DOHH2 (cell line): ENCODE data around the gene PLLP.

Source experiments
- H3F3A ChIP-seq: fragments of 200-600 bp; sonication (generic), shearing (Covaris generic); 2 replicates; pipeline ENCODE4 v1.6.0; 2016; ENCODE audit warnings: antibody characterized with exemption, mild to moderate bottlenecking; ENCODE audit not compliant: control insufficient read depth, insufficient read depth
- H3K27ac ChIP-seq: fragments of 200-600 bp; sonication (generic); 2 replicates; pipeline ENCODE4 v1.5.1; 2014; ENCODE audit warnings: low read depth, mild to moderate bottlenecking, low read length, moderate library complexity
- H3K27me3 ChIP-seq: fragments of 200-600 bp; sonication (generic); 2 replicates; pipeline ENCODE4 v1.6.1; 2014; ENCODE audit warnings: mild to moderate bottlenecking, low read length, mixed read lengths; ENCODE audit not compliant: control insufficient read depth
- H3K36me3 ChIP-seq: fragments of 200-600 bp; sonication (generic); 2 replicates; pipeline ENCODE4 v1.6.1; 2014; ENCODE audit warnings: mild to moderate bottlenecking, low read length, moderate library complexity, mixed read lengths; ENCODE audit not compliant: control insufficient read depth
- H3K4me1 ChIP-seq: fragments of 200-600 bp; sonication (generic); 2 replicates; pipeline ENCODE4 v1.6.1; 2014; ENCODE audit warnings: mild to moderate bottlenecking, low read length, mixed read lengths; ENCODE audit not compliant: control insufficient read depth
- H3K4me2 ChIP-seq: fragments of 200-600 bp; sonication (generic); 2 replicates; pipeline ENCODE4 v1.6.0; 2014; ENCODE audit warnings: mild to moderate bottlenecking, low read length, moderate library complexity
- H3K4me3 ChIP-seq: fragments of 200-600 bp; sonication (generic); 2 replicates; pipeline ENCODE4 v1.5.1; 2014; ENCODE audit warnings: mild to moderate bottlenecking, low read length, mixed read lengths
- H3K79me2 ChIP-seq: fragments of 200-600 bp; sonication (generic); 2 replicates; pipeline ENCODE4 v1.6.1; 2014; ENCODE audit warnings: mild to moderate bottlenecking, low read length, mixed read lengths; ENCODE audit not compliant: control insufficient read depth
- H3K9me2 ChIP-seq: fragments of 200-600 bp; sonication (generic); replicated peaks from 2 replicates; pipeline ENCODE4 v1.6.1; 2014; ENCODE audit warnings: mild to moderate bottlenecking, low read length, mixed read lengths; ENCODE audit not compliant: control insufficient read depth
- H3K9me3 ChIP-seq: fragments of 200-600 bp; sonication (generic); 2 replicates; pipeline ENCODE4 v1.6.1; 2014; ENCODE audit warnings: antibody characterized with exemption, low read length, mixed read lengths; ENCODE audit not compliant: control insufficient read depth, insufficient read depth
- H4K20me1 ChIP-seq: fragments of 200-600 bp; sonication (generic); 2 replicates; pipeline ENCODE4 v1.6.0; 2014; ENCODE audit warnings: low read depth, mild to moderate bottlenecking, antibody characterized with exemption, low read length, moderate library complexity; ENCODE audit not compliant: control insufficient read depth, insufficient read depth
- CTCF ChIP-seq: fragments of 200-600 bp; sonication (generic); IDR thresholded peaks from one replicate; pipeline ENCODE4 v1.5.1; 2014; ENCODE audit warnings: antibody characterized with exemption, mild to moderate bottlenecking, low read depth, low read length; ENCODE audit not compliant: poor library complexity, severe bottlenecking
- EZH2phosphoT487 ChIP-seq: fragments of 200-600 bp; sonication (generic); IDR thresholded peaks from 2 replicates; pipeline ENCODE4 v1.6.1; 2017; ENCODE audit warnings: borderline replicate concordance, mild to moderate bottlenecking, antibody characterized with exemption, low read length, moderate library complexity, mixed read lengths

The PLLP gene

GRCh38 chr16:57303910-57304168 lies 19.4 kb upstream of the PLLP start:
- Histone ChIP-seq H3K4me3 (no peak overlapping the region), H4K20me1 (no peaks in the 10 kb centered on the region), H3K36me3 (no peaks in the 10 kb centered on the region), H3K27ac (no peak overlapping the region), H3K79me2 (no peaks in the 10 kb centered on the region), H3K4me1 (peaks cover 17% of the 10 kb centered on the region), H3F3A (peaks cover 11% of the 10 kb centered on the region; the same call in 1 of the 2 replicates), H3K9me2 (no peaks in the 10 kb centered on the region), H3K4me2 (no peak overlapping the region), H3K9me3 (no peaks in the 10 kb centered on the region), H3K27me3 (peaks cover 39% of the 10 kb centered on the region)
- TF ChIP-seq CTCF = no peak
- no peak for TF ChIP-seq EZH2phosphoT487

- no peaks in the 10 kb centered on the region for H4K20me1 ChIP-seq
- H3K36me3 ChIP-seq = no peaks in the 10 kb centered on the region
- H3K4me1 ChIP-seq = peaks cover 22% of the 10 kb centered on the region
- H3F3A ChIP-seq = peaks cover 13% of the 10 kb centered on the region; the same call in 1 of the 2 replicates
- no peaks in the 10 kb centered on the region for H3K79me2 ChIP-seq
- H3K4me2 ChIP-seq = no peak overlapping the region
- no peaks in the 10 kb centered on the region for H3K9me3 ChIP-seq
- H3K27me3 ChIP-seq = peaks cover 39% of the 10 kb centered on the region
- no peaks in the 10 kb centered on the region for H3K9me2 ChIP-seq
- H3K27ac ChIP-seq = no peak overlapping the region
- no peak overlapping the region for H3K4me3 ChIP-seq
- TF ChIP-seq EZH2phosphoT487 (no peak), CTCF (no peak)
These were observed 18.8 kb upstream of the PLLP start for GRCh38 chr16:57303021-57303909.

- H3K4me2 ChIP-seq = peak overlapping the region; percentile 76
- H4K20me1 ChIP-seq = no peaks in the 10 kb centered on the region
- peaks cover 29% of the 10 kb centered on the region for H3K27me3 ChIP-seq
- H3K36me3 ChIP-seq = no peaks in the 10 kb centered on the region
- H3K4me3 ChIP-seq = peak overlapping the region; percentile 83
- peaks cover 30% of the 10 kb centered on the region for H3K4me1 ChIP-seq
- H3F3A ChIP-seq = peaks cover 13% of the 10 kb centered on the region; the same call in 1 of the 2 replicates
- H3K27ac ChIP-seq = no peak overlapping the region
- H3K79me2 ChIP-seq = no peaks in the 10 kb centered on the region
- no peaks in the 10 kb centered on the region for H3K9me2 ChIP-seq
- no peak for TF ChIP-seq EZH2phosphoT487
- TF ChIP-seq CTCF = no peak
- no peaks in the 10 kb centered on the region for H3K9me3 ChIP-seq
These were observed 16.8 kb upstream of the PLLP start for GRCh38 chr16:57301126-57301817.
